BLaER1 (cell line): Measurements from ENCODE around the gene MSMP.

Experiments
- H3K27ac ChIP-seq: shearing (Covaris generic); formaldehyde crosslinking; 2 replicates; pipeline ENCODE4 v1.8.1; 2022
- H3K27me3 ChIP-seq: shearing (Covaris generic); formaldehyde crosslinking; 2 replicates; pipeline ENCODE4 v1.8.1; 2022
- H3K36me3 ChIP-seq: shearing (Covaris generic); formaldehyde crosslinking; 2 replicates; pipeline ENCODE4 v1.8.1; 2022
- H3K4me1 ChIP-seq: shearing (Covaris generic); formaldehyde crosslinking; 2 replicates; pipeline ENCODE4 v1.8.1; 2022
- H3K4me2 ChIP-seq: shearing (Covaris generic); formaldehyde crosslinking; 2 replicates; pipeline ENCODE4 v1.8.1; 2022
- H3K4me3 ChIP-seq: shearing (Covaris generic); formaldehyde crosslinking; 2 replicates; pipeline ENCODE4 v1.8.1; 2022
- H3K9ac ChIP-seq: shearing (Covaris generic); formaldehyde crosslinking; 2 replicates; pipeline ENCODE4 v1.8.1; 2022
- H3K9me3 ChIP-seq: shearing (Covaris generic); formaldehyde crosslinking; 2 replicates; pipeline ENCODE4 v1.8.1; 2022
- H4K20me1 ChIP-seq: shearing (Covaris generic); formaldehyde crosslinking; 2 replicates; pipeline ENCODE4 v1.8.1; 2022
- Cebpa-rat ChIP-seq: shearing (Covaris generic); IDR thresholded peaks from 2 replicates; pipeline ENCODE4 v1.8.1; 2022

MSMP gene

DNA sequence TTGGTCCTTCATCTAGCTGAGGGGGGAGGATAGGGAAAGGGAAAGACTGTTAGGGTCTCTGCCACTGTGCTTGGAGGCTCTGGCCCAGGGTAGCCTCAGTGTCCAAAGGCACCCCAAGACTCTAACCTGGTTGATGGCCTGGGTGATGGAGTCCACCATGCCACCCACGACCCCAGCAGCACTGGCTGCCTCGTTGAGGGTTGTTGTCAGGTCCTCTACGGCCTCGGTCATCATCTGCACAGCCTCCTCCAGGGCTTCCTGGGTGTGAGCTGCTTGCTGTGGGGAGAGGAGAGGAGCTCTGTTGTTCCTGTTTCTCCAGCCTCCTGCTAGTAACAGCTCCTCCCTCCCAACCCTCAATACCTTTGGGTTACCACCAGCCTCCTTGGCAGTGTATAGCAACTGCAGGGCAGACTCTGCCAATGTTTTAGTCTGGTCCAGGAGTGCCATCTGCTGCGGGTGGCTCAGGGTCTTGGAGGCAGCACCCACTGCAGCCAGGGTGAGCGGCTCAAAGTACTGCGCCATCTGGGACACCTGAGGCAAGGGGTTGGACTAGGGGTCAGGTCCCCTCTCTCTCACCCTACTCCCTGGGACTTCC lies 48.1 kb downstream of the MSMP start:
- peaks cover 100% of the 10 kb centered on the region for H3K36me3 ChIP-seq
- no peak overlapping the region for H3K9ac ChIP-seq
- no peaks in the 10 kb centered on the region for H3K4me1 ChIP-seq
- H3K27me3 ChIP-seq, result no peaks in the 10 kb centered on the region
- H4K20me1 ChIP-seq, result no peaks in the 10 kb centered on the region
- no peak for TF ChIP-seq Cebpa-rat
- no peaks in the 10 kb centered on the region for H3K9me3 ChIP-seq
- no peak overlapping the region for H3K4me2 ChIP-seq
- no peak overlapping the region for H3K27ac ChIP-seq
- no peak overlapping the region for H3K4me3 ChIP-seq

DNA sequence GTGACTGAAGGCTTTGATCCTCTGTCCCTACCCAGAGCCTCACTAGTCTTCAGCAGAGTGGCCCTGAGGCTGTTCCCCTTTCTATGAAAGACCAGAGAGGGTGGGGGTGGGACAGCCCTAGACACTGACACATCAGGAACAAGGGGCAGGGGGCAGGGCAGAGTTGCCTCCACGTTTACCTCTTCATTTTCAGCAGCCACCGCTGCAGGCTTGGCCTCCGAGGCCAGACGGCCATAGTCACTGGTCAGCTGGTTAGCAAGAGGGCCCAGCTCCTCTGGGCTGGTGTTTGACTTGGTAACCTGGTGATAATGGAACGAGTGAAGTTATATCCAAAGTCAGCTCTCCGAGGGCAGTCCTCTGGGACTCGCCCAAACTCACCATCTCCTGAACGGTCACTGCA lies 48.7 kb downstream of the MSMP start:
- no peaks in the 10 kb centered on the region for H3K9me3 ChIP-seq
- no peak for TF ChIP-seq Cebpa-rat
- H3K36me3 ChIP-seq, result peaks cover 100% of the 10 kb centered on the region
- H4K20me1 ChIP-seq, result no peaks in the 10 kb centered on the region
- H3K4me2 ChIP-seq, result no peak overlapping the region
- H3K4me3 ChIP-seq, result no peak overlapping the region
- H3K9ac ChIP-seq, result no peak overlapping the region
- no peak overlapping the region for H3K27ac ChIP-seq
- no peaks in the 10 kb centered on the region for H3K27me3 ChIP-seq
- no peaks in the 10 kb centered on the region for H3K4me1 ChIP-seq

DNA sequence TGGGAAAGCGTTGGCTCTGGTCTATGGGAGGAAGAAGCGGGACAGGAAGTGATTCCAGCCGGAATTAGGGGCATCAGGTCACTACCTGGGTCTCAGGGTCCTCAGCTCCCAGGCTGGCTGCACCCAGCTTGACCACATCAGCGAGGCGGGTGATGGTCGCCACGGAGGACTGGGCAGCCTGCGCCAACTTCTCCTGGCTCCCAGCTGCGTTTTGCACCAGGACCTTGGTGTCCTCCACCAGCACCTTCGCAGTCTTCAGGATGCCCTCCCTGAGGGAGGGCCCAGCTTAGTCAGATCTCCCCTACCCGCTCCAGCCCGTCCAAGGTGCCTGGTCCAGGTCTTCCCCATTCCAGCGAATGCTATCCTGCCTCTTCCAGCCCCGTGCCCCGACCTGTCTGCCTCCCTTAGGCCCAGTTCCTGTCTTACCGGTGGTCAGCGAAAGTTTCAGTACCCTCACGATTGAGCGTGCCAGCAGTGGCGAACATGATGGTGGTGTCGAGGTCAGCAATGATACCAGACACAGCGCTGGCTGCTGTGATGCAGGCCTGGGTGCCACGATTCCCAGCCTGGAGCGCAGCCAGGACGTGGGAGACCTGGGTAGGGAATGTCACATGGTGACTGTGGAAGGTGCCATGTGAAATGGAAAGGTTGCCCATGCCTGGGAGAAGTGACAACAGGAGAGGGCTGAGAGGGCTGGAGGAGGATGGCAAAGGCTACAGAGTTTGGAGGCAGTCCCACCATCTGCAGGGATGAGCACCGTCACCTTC lies 50.0 kb downstream of the MSMP start:
- H3K36me3 ChIP-seq, result peaks cover 100% of the 10 kb centered on the region
- no peaks in the 10 kb centered on the region for H3K27me3 ChIP-seq
- H3K4me2 ChIP-seq, result no peak overlapping the region
- no peak overlapping the region for H3K27ac ChIP-seq
- no peaks in the 10 kb centered on the region for H4K20me1 ChIP-seq
- no peaks in the 10 kb centered on the region for H3K9me3 ChIP-seq
- H3K4me3 ChIP-seq, result no peak overlapping the region
- H3K4me1 ChIP-seq, result no peaks in the 10 kb centered on the region
- no peak overlapping the region for H3K9ac ChIP-seq
- no peak for TF ChIP-seq Cebpa-rat
